Measurements from ENCODE around the gene CHRNB4.

- TF ChIP-seq CTCF (IDR thresholded peaks at IDR 0.05) (no peak), EP300 (IDR thresholded peaks at IDR 0.05) (no peak), POLR2A (IDR thresholded peaks at IDR 0.05) (no peak)
Measured at GRCh38 chr15:78684657-78685056, 43.6 kb upstream of the CHRNB4 start.
